SK-N-SH (cell line): ENCODE results near the gene ANXA1. TPM values are rescaled to one million over a fixed set of nuclear protein-coding genes. Genes with fewer than 3 reads are reported as not detected.

Experiments used
- CTCF ChIA-PET: fragments of 300-600, 350-600 bp; formaldehyde crosslinking; extraction: SDS; loops from one replicate; lab custom pipeline; 2021; lab: Yijun Ruan, JAX
- POLR2A ChIA-PET: fragments of 350-600 bp; sonication (Branson Sonifier 250); formaldehyde crosslinking; extraction: SDS; loops from one replicate; lab custom pipeline; 2020; ENCODE audit warnings: antibody characterized with exemption, inconsistent platforms; lab: Yijun Ruan, JAX
- DNase-seq: peaks from one replicate; pipeline ENCODE4 v3.0.0; 2012
- H2AFZ ChIP-seq: fragments of 200-600 bp; sonication (generic); 2 replicates; pipeline ENCODE4 v1.8.1; 2016; ENCODE audit warnings: antibody characterized with exemption, mild to moderate bottlenecking, low read depth
- H3F3A ChIP-seq: fragments of 200-600 bp; sonication (generic); replicated peaks from 2 replicates; pipeline ENCODE3; 2016; ENCODE audit warnings: antibody characterized with exemption, mild to moderate bottlenecking; ENCODE audit not compliant: insufficient read depth
- H3K27ac ChIP-seq, 2 experiments: fragments of 200-500 bp in 1 of 2; fragments of 200-600 bp in 1 of 2; sonication (Bioruptor generic) in 1 of 2; sonication (generic), shearing (Covaris generic) in 1 of 2; 2 replicates each; pipeline versions ENCODE4 v1.5.1 to v1.6.1; 2014 to 2016; ENCODE audit warnings: low read depth in 2 of 2, inconsistent platforms in 1 of 2, low read length in 1 of 2, mild to moderate bottlenecking in 1 of 2, mixed read lengths in 1 of 2
- H3K27me3 ChIP-seq: fragments of 200-600 bp; sonication (generic), shearing (Covaris generic); 2 replicates; pipeline ENCODE4 v1.6.1; 2016; ENCODE audit warnings: mixed run types; ENCODE audit not compliant: insufficient read depth
- H3K36me3 ChIP-seq, 2 experiments: fragments of 200-500 bp in 1 of 2; fragments of 200-600 bp in 1 of 2; sonication (Bioruptor generic) in 1 of 2; sonication (generic) in 1 of 2; replicated peaks in 1 of 2; 2 replicates each; pipeline versions ENCODE3 to v1.5.1; 2014 to 2016; ENCODE audit warnings: low read length in 1 of 2, mild to moderate bottlenecking in 1 of 2; ENCODE audit not compliant: insufficient read depth in 2 of 2, control insufficient read depth in 1 of 2
- H3K4me1 ChIP-seq, 2 experiments: fragments of 200-500 bp in 1 of 2; fragments of 200-600 bp in 1 of 2; sonication (Bioruptor generic) in 1 of 2; sonication (generic), shearing (Covaris generic) in 1 of 2; 2 replicates each; pipeline versions ENCODE4 v1.5.1 to v1.6.1; 2014 to 2016; ENCODE audit warnings: low read depth in 1 of 2, low read length in 1 of 2, mixed run types in 1 of 2; ENCODE audit not compliant: insufficient read depth in 2 of 2, control insufficient read depth in 1 of 2
- H3K4me2 ChIP-seq: fragments of 200-600 bp; sonication (generic), shearing (Covaris generic); 2 replicates; pipeline ENCODE4 v1.6.1; 2017; ENCODE audit warnings: mixed run types
- H3K4me3 ChIP-seq, 2 experiments: fragments of 200-500 bp in 1 of 2; fragments of 200-600 bp in 1 of 2; sonication (Bioruptor generic) in 1 of 2; sonication (generic), shearing (Covaris generic) in 1 of 2; 2 replicates each; pipeline versions ENCODE4 v1.5.1 to v1.8.1; 2014 to 2016; ENCODE audit warnings: low read depth in 2 of 2, inconsistent platforms in 1 of 2, low read length in 1 of 2, mild to moderate bottlenecking in 1 of 2, mixed read lengths in 1 of 2, moderate library complexity in 1 of 2
- H3K79me2 ChIP-seq: fragments of 200-600 bp; sonication (generic); 2 replicates; pipeline ENCODE4 v1.8.1; 2017; ENCODE audit warnings: mild to moderate bottlenecking; ENCODE audit not compliant: insufficient read depth
- H3K9ac ChIP-seq: fragments of 200-600 bp; sonication (generic); 2 replicates; pipeline ENCODE4 v1.6.1; 2017; ENCODE audit warnings: mixed run types
- H3K9me2 ChIP-seq: fragments of 200-600 bp; sonication (generic); 2 replicates; pipeline ENCODE4 v1.6.1; 2017; ENCODE audit warnings: mixed run types
- H3K9me3 ChIP-seq: fragments of 200-600 bp; sonication (generic); 2 replicates; pipeline ENCODE4 v1.6.1; 2017; ENCODE audit warnings: mixed run types, mild to moderate bottlenecking, moderate library complexity
- H4K20me1 ChIP-seq: fragments of 200-600 bp; sonication (generic); 2 replicates; pipeline ENCODE4 v1.6.1; 2017; ENCODE audit warnings: mild to moderate bottlenecking, mixed run types; ENCODE audit not compliant: insufficient read depth
- CHD2 ChIP-seq: fragments of 150-350 bp; IDR thresholded peaks from 2 replicates; pipeline ENCODE4 v1.6.1; 2018; ENCODE audit warnings: low read length; ENCODE audit not compliant: partially characterized antibody
- CTCF ChIP-seq: fragments of 200-600 bp; sonication (generic); IDR thresholded peaks from 2 replicates; pipeline ENCODE4 v1.6.1; 2017; ENCODE audit warnings: antibody characterized with exemption, mild to moderate bottlenecking, moderate library complexity
- ELF1 ChIP-seq: IDR thresholded peaks from 2 replicates; pipeline ENCODE4 v1.4.0; 2012
- EP300 ChIP-seq, 2 experiments: IDR thresholded peaks; 2 replicates each; pipeline versions ENCODE4 v1.4.0 to v1.6.1; 2012; ENCODE audit warnings: borderline replicate concordance in 1 of 2, low read depth in 1 of 2, low read length in 1 of 2
- EZH2phosphoT487 ChIP-seq: fragments of 200-600 bp; sonication (generic); IDR thresholded peaks from 2 replicates; pipeline ENCODE4 v1.6.1; 2017; ENCODE audit warnings: low read depth, mixed run types, mild to moderate bottlenecking, antibody characterized with exemption, moderate library complexity, borderline replicate concordance
- FOSL2 ChIP-seq: IDR thresholded peaks from 2 replicates; pipeline ENCODE4 v1.4.0; 2012; ENCODE audit warnings: low read depth, mild to moderate bottlenecking, moderate library complexity, borderline replicate concordance
- GABPA ChIP-seq: IDR thresholded peaks from 2 replicates; pipeline ENCODE4 v1.4.0; 2012; ENCODE audit warnings: low read depth, mild to moderate bottlenecking
- IRF3 ChIP-seq: fragments of 150-350 bp; IDR thresholded peaks from 2 replicates; pipeline ENCODE4 v1.6.1; 2016; ENCODE audit warnings: mild to moderate bottlenecking, low read depth, low read length
- JUND ChIP-seq: IDR thresholded peaks from 2 replicates; pipeline ENCODE4 v1.4.0; 2012
- MEF2A ChIP-seq: IDR thresholded peaks from 2 replicates; pipeline ENCODE4 v1.4.0; 2012; ENCODE audit warnings: low read depth, borderline replicate concordance
- NFIC ChIP-seq: IDR thresholded peaks from 2 replicates; pipeline ENCODE4 v1.4.0; 2012; ENCODE audit warnings: borderline replicate concordance
- NRF1 ChIP-seq: IDR thresholded peaks from 2 replicates; pipeline ENCODE4 v1.6.1; 2012; ENCODE audit warnings: low read depth, mild to moderate bottlenecking, low read length
- POLR2AphosphoS5 ChIP-seq: IDR thresholded peaks from 2 replicates; pipeline ENCODE4 v1.6.1; 2012; ENCODE audit warnings: low read depth, low read length
- RXRA ChIP-seq: IDR thresholded peaks from 2 replicates; pipeline ENCODE4 v1.4.0; 2012; ENCODE audit warnings: low read depth, mild to moderate bottlenecking, borderline replicate concordance
- SMC3 ChIP-seq: IDR thresholded peaks from 2 replicates; pipeline ENCODE4 v1.6.1; 2012; ENCODE audit warnings: low read depth, low read length, improper control_type of control experiment
- TCF12 ChIP-seq: IDR thresholded peaks from 2 replicates; pipeline ENCODE4 v1.4.0; 2012
- TEAD4 ChIP-seq: IDR thresholded peaks from 2 replicates; pipeline ENCODE4 v1.4.0; 2012; ENCODE audit warnings: mild to moderate bottlenecking, borderline replicate concordance; ENCODE audit not compliant: insufficient read depth
- WGBS: methylation state at CpG from one replicate; pipeline ENCODE4 v1.1.6; 2017; ENCODE audit warnings: low lambda C conversion rate; 5-methylcytosine and 5-hydroxymethylcytosine counted together
- polyA plus RNA-seq, 3 experiments: library from polyadenylated mRNA; depleted of rRNA; stranded (reverse); fragments of >200 nt; gene quantifications; 2 replicates each; pipeline ENCODE4 v1.2.3, GENCODE V29; 2012
- TF ChIP-seq, protein P1 (sequence below): IDR thresholded peaks from 2 replicates; pipeline ENCODE4; 2012
- TF ChIP-seq, protein P2 (sequence below): IDR thresholded peaks from 2 replicates; pipeline ENCODE4 v1.4.0; 2012; ENCODE audit warnings: low read depth

ANXA1 gene
- polyA plus RNA-seq, 1 of the 3 experiments (the other 2 are of a cell fraction) = 443 TPM

DNA sequence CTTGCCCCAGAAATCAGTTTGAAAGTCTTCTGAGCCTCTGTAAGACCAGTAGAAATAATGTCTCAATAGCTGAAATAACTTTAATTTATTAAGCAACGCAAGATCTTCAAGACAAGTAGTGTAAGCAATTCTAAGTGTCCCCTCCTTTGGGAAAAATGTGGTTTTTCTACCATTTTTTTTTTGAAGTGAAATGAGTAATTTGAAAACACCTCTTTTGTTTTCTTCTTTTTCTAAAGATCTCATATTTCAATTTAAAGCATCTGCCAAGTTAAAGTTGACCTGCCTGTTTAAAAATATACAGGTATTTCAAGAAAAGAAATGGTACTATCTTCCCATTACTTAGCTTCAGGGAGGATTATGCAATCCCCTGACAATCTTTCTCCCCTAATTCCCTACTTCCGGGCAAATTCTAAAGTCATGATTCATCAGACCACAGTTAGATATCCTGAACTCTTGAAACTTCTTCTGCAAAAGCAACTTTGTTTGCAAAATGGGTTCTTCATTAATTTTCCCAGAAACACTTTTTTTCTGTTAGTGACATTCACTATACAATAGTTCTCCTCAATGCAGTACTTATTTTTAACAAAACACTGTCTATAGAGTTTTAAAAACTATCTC is 7.8 kb upstream of the ANXA1 start:
- DNase-seq = no peak
- H3K9me3 ChIP-seq = no peaks in the 10 kb centered on the region
- H3K27me3 ChIP-seq = no peaks in the 10 kb centered on the region
- WGBS = 1% methylated on average over 2 of the region's 2 CpGs
- no peaks in the 10 kb centered on the region for H3K79me2 ChIP-seq
- peaks cover 32% of the 10 kb centered on the region for H3F3A ChIP-seq
- ChIA-PET CTCF (interaction anchor here (1.3 kb wide), 1 partner anchor 36 kb away, joined by 4 read pairs; no protein-coding TSS in a partner anchor), POLR2A (no interaction called here)
- H3K36me3 ChIP-seq = no peaks in the 10 kb centered on the region
- no peak overlapping the region for H3K4me3 ChIP-seq
- H2AFZ ChIP-seq = peak overlapping the region; percentile 49; the same call in 1 of the 2 replicates
- H3K9ac ChIP-seq = no peak overlapping the region
- peak overlapping the region; percentile 72 to 81; a peak in 3 of 4 replicates for H3K27ac ChIP-seq
- H3K9me2 ChIP-seq = no peaks in the 10 kb centered on the region
- peaks cover 0 to 42% of the 10 kb centered on the region in 2 experiments; a peak in 3 of 4 replicates for H3K4me1 ChIP-seq
- TF ChIP-seq TEAD4 = peak; percentile 64; the same call in 1 of the 2 replicates
- TF ChIP-seq EZH2phosphoT487 = no peak
- TF ChIP-seq SMC3 = no peak
- TF ChIP-seq POLR2AphosphoS5 = peak; percentile 43; the same call in 1 of the 2 replicates
- peak; percentile 95 for TF ChIP-seq JUND
- TF ChIP-seq TCF12 = peak; percentile 73
- TF ChIP-seq CHD2 = no peak
- peak in 1 of 2 experiments; percentile 81; a peak in 1 of 4 replicates for TF ChIP-seq EP300 (IDR thresholded peaks at IDR 0.05; ENCODE audit: borderline replicate concordance in 1 of 2, low read depth in 1 of 2, low read length in 1 of 2)
- peak; percentile 36; the same call in 1 of the 2 replicates for TF ChIP-seq GABPA
- TF ChIP-seq FOSL2 = peak; percentile 85
- peak; percentile 30; the same call in 1 of the 2 replicates for TF ChIP-seq NFIC
- TF ChIP-seq MEF2A = peak; percentile 43; the same call in 1 of the 2 replicates
- peak; percentile 77; the same call in 1 of the 2 replicates for TF ChIP-seq ELF1
- no peak for TF ChIP-seq CTCF
- TF ChIP-seq RXRA = peak; percentile 68; the same call in 1 of the 2 replicates
- TF ChIP-seq IRF3 = no peak
- TF ChIP-seq, protein P1, sequence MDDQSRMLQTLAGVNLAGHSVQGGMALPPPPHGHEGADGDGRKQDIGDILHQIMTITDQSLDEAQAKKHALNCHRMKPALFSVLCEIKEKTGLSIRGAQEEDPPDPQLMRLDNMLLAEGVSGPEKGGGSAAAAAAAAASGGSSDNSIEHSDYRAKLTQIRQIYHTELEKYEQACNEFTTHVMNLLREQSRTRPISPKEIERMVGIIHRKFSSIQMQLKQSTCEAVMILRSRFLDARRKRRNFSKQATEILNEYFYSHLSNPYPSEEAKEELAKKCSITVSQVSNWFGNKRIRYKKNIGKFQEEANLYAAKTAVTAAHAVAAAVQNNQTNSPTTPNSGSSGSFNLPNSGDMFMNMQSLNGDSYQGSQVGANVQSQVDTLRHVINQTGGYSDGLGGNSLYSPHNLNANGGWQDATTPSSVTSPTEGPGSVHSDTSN = peak; percentile 66
- TF ChIP-seq, protein P2, sequence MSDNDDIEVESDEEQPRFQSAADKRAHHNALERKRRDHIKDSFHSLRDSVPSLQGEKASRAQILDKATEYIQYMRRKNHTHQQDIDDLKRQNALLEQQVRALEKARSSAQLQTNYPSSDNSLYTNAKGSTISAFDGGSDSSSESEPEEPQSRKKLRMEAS = no peak; the same call in 1 of the 2 replicates
- no peak for TF ChIP-seq NRF1
- no peaks in the 10 kb centered on the region for H4K20me1 ChIP-seq
- H3K4me2 ChIP-seq = peak overlapping the region; percentile 28
